Nephron (organoid): ENCODE results near the gene ANKRD11.

ENCODE experiments used
- H3K27ac Mint-ChIP-seq, 3 experiments: 2 replicates each; pipeline ENCODE4 v1.8.0; 2020; ENCODE audit warnings: mixed read lengths in 3 of 3, mild to moderate bottlenecking in 2 of 3, moderate library complexity in 1 of 3
- H3K27me3 Mint-ChIP-seq: 2 replicates; pipeline ENCODE4 v1.8.0; 2021; ENCODE audit warnings: low read depth, mild to moderate bottlenecking, moderate library complexity, mixed read lengths
- H3K36me3 Mint-ChIP-seq: 2 replicates; pipeline ENCODE4 v1.8.0; 2020; ENCODE audit warnings: low read depth, mixed read lengths
- H3K4me1 Mint-ChIP-seq: 2 replicates; pipeline ENCODE4 v1.8.0; 2020; ENCODE audit warnings: mixed read lengths
- H3K4me3 Mint-ChIP-seq, 3 experiments: 2 replicates each; pipeline ENCODE4 v1.8.0; 2020; ENCODE audit warnings: mild to moderate bottlenecking in 3 of 3, mixed read lengths in 3 of 3, moderate library complexity in 2 of 3
- H3K9me3 Mint-ChIP-seq: 2 replicates; pipeline ENCODE4 v1.8.0; 2020; ENCODE audit warnings: mixed read lengths
- CTCF ChIP-seq, 3 experiments: fragments of 200-600 bp; sonication (generic); IDR thresholded peaks; one replicate each; pipeline ENCODE4 v1.5.0; 2021; ENCODE audit warnings: antibody characterized with exemption in 3 of 3; ENCODE audit not compliant: unreplicated experiment in 3 of 3

Gene ANKRD11

DNA sequence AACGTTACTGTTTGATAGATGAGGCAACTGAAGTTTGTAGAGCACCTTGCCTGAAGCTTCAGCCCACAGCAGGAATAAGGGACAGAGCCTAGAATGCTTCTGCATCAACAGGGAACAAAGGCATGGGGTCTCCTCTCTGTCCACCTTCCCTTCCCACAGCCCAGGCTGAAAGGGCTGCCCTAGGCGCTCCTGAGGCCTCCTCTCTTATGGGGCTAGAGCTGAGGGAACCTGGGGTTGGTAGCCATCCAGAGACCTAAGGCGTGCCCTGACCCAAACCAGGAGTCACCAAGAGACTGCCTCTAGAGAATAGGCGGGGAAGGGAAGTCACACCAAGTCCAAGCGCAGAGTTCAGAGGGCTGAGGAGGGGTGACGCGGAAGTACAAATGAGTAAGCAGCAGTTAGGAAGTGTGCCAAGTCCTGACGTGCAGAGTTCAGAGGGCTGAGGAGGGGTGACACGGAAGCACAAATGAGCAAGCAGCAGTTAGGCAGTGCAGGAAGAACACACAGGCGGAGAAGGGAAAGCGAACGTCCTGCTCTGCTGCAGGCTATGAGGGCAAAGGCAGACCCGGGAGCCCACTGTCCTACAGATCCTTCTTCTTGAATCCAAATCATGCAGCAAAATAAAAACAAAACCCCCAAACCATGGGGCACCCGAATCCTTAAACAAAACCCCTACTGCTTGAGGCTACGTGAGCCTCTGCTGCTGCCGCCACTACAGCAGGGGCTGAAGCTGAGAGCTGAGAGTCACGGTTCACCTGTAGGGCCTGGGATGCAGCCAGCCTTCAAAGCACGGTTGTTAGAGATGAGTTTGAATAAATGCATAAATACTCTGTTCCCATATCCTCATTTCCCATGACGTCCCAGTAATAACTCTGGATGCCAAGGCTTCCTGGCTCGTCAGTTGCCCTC, 15.1 kb upstream of the ANKRD11 start:
- Mint-ChIP-seq H3K36me3 (no peaks in the 10 kb centered on the region), H3K9me3 (no peaks in the 10 kb centered on the region), H3K4me3 (peak overlapping the region; percentile 74 to 78 (median 76)), H3K4me1 (peaks cover 32% of the 10 kb centered on the region), H3K27ac (peak overlapping the region; percentile 71 to 92 (median 89)), H3K27me3 (peaks cover 9% of the 10 kb centered on the region)
- no peak for TF ChIP-seq CTCF (IDR thresholded peaks at IDR 0.05; ENCODE audit: unreplicated experiment in 3 of 3)

- TF ChIP-seq CTCF (IDR thresholded peaks at IDR 0.05; ENCODE audit: unreplicated experiment in 3 of 3): no peak
- Mint-ChIP-seq H3K27ac (peak overlapping the region in 2 of 3 experiments; percentile 37 to 71), H3K4me1 (peaks cover 37% of the 10 kb centered on the region), H3K9me3 (no peaks in the 10 kb centered on the region), H3K27me3 (peaks cover 9% of the 10 kb centered on the region), H3K4me3 (peak overlapping the region in 2 of 3 experiments; percentile 23 to 53), H3K36me3 (no peaks in the 10 kb centered on the region)
Measured at GRCh38 chr16:89504091-89504490, 13.7 kb upstream of the ANKRD11 start.

GRCh38 chr16:89502081-89502843, 11.9 kb upstream of the ANKRD11 start:
- H3K4me1 Mint-ChIP-seq: peaks cover 43% of the 10 kb centered on the region
- H3K27me3 Mint-ChIP-seq: peaks cover 9% of the 10 kb centered on the region
- no peaks in the 10 kb centered on the region for H3K9me3 Mint-ChIP-seq
- peak overlapping the region; percentile 29 to 39 (median 32) for H3K27ac Mint-ChIP-seq
- H3K4me3 Mint-ChIP-seq: no peak overlapping the region
- H3K36me3 Mint-ChIP-seq: no peaks in the 10 kb centered on the region
- no peak for TF ChIP-seq CTCF (IDR thresholded peaks at IDR 0.05; ENCODE audit: unreplicated experiment in 3 of 3)

DNA sequence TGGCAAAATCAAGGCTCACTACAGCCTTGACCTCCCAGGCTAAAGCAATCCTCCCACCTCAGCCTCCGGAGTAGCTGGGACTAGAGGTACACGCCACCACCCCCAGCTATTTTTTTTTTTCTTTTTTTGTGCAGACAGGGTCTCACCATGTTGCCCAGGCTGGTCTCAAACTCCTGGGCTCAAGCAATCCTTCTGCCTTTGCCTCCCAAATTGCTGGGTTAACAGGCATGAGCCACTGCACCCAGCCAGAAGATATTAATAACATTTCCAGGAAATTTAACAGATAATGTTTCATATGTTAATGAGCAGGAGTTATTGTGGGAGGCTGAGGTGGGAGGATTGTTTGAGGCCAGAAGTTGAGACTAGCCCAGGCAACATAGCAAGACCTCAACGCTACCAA, 9.4 kb upstream of the ANKRD11 start:
- H3K4me1 Mint-ChIP-seq: peaks cover 24% of the 10 kb centered on the region
- H3K9me3 Mint-ChIP-seq: no peaks in the 10 kb centered on the region

DNA sequence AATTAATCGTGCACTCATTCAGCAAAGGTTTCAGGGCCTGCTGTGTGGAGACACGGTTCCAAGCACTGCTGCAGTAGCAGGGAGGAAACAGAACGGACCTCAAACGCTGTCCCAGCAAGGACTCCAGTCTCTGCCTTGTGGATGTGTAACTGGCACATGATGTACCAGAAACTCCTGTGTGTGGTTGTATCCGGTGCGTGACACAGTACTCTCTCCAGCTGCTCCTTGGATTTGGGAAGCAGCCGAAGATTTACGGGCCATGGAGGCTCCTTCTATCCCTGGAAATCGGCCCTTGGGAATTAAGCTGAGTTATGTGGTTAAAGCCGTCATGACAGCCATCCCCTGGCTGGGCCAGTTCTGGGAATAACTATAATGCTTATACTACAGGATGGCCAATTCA, 8.5 kb upstream of the ANKRD11 start:
- Mint-ChIP-seq H3K4me1 (peaks cover 22% of the 10 kb centered on the region), H3K27me3 (peaks cover 6% of the 10 kb centered on the region), H3K4me3 (peak overlapping the region in 2 of 3 experiments; percentile 42 to 73), H3K36me3 (no peaks in the 10 kb centered on the region), H3K27ac (peak overlapping the region; percentile 91 to 95 (median 91)), H3K9me3 (no peaks in the 10 kb centered on the region)
- no peak for TF ChIP-seq CTCF (IDR thresholded peaks at IDR 0.05; ENCODE audit: unreplicated experiment in 3 of 3)

More for the DNA sequence above, 9.4 kb upstream of the ANKRD11 start:
- no peak overlapping the region for H3K4me3 Mint-ChIP-seq
- no peak for TF ChIP-seq CTCF (IDR thresholded peaks at IDR 0.05; ENCODE audit: unreplicated experiment in 3 of 3)
- peaks cover 6% of the 10 kb centered on the region for H3K27me3 Mint-ChIP-seq
- H3K27ac Mint-ChIP-seq: no peak overlapping the region
- no peaks in the 10 kb centered on the region for H3K36me3 Mint-ChIP-seq
